ENCODE measurements around the gene CDH8.

Gene CDH8

DNA sequence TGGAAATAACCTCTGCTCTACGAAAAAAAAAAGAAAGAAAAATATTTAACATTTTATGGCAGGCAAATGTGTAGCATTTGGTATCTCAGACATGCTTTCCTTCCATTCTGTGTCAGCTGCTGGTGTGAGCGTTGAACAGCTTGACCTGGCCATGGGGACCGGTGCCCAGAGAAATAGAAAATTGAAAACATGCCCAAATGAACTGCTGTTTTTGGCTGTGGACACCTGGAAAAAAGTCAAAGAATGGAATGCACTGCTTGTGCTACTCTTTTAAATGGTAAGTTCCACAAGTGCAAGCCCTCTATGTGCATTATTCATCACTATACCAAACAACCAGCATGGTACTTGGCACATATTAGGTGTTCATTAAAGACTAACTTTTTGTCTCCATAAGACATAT lies 127.2 kb downstream of the CDH8 start:
- Histone ChIP-seq H3K36me3 (ENCODE audit: insufficient read depth, low read length) (no peaks in the 10 kb centered on the region), H3K9me3 (ENCODE audit: low read depth, low read length) (no peaks in the 10 kb centered on the region), H3K9ac (ENCODE audit: insufficient read length) (no peak overlapping the region), H3K27ac (no peak overlapping the region), H3K4me3 (no peak overlapping the region)
- DNase-seq (ENCODE audit: low read depth, low spot score), result no peak
- TF ChIP-seq EZH2 (IDR thresholded peaks at IDR 0.05) (no peak), POLR2AphosphoS5 (IDR thresholded peaks at IDR 0.05; ENCODE audit: borderline replicate concordance, low read depth, low read length) (no peak), FOXP2 (optimal IDR thresholded peaks at IDR 0.05; ENCODE audit: control extremely low read depth, extremely low read length, insufficient read depth) (no peak)

DNA sequence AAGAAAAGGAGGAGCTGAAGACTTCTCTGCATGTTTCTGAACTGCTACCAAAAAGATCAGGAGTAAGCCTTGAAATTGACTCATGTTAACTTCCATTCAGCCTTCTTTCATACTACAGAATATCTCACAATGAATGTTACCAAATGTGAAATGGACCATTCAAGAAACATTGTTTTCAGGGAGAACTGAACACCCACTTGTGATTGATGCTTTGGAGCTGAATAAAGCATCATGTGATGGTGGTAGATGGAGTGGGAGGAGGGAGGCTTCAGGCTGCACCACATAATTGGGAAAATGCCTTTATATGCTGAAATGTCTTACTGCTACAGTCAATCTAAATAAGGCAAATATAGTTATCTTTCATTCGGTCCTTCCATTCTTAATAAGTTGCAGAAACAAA lies 127.8 kb downstream of the CDH8 start:
- H3K36me3 ChIP-seq (ENCODE audit: insufficient read depth, low read length), result no peaks in the 10 kb centered on the region
- no peak for TF ChIP-seq POLR2AphosphoS5 (IDR thresholded peaks at IDR 0.05; ENCODE audit: borderline replicate concordance, low read depth, low read length)
- no peak for TF ChIP-seq EZH2 (IDR thresholded peaks at IDR 0.05)
- no peak for TF ChIP-seq FOXP2 (optimal IDR thresholded peaks at IDR 0.05; ENCODE audit: control extremely low read depth, extremely low read length, insufficient read depth)
- H3K9me3 ChIP-seq (ENCODE audit: low read depth, low read length), result no peaks in the 10 kb centered on the region
- no peak for DNase-seq (ENCODE audit: low read depth, low spot score)
- H3K4me3 ChIP-seq, result no peak overlapping the region
- H3K27ac ChIP-seq, result no peak overlapping the region
- no peak overlapping the region for H3K9ac ChIP-seq (ENCODE audit: insufficient read length)

DNA sequence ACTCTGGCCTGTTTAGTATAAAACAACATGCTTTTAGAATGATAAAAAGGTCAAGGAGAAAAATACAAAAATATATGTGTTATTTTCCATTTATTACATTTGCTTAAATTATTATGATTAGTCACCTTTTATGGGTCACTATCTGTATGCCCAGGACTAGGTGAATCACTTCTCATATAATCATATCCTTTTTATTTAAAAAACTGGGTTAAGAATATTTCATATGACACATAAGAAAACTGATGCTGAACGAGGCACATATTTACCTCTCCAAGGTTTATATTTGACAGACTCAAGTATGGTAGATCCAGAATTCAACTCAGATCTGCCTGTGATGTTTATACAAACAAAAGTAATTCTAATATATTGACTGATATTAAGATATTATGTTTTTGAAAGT lies 134.5 kb downstream of the CDH8 start:
- no peak overlapping the region for H3K27ac ChIP-seq
- TF ChIP-seq FOXP2 (optimal IDR thresholded peaks at IDR 0.05; ENCODE audit: control extremely low read depth, extremely low read length, insufficient read depth), result no peak
- no peak for TF ChIP-seq EZH2 (IDR thresholded peaks at IDR 0.05)
- no peak for TF ChIP-seq POLR2AphosphoS5 (IDR thresholded peaks at IDR 0.05; ENCODE audit: borderline replicate concordance, low read depth, low read length)
- no peak overlapping the region for H3K9ac ChIP-seq (ENCODE audit: insufficient read length)
- DNase-seq (ENCODE audit: low read depth, low spot score), result no peak
- H3K9me3 ChIP-seq (ENCODE audit: low read depth, low read length), result no peaks in the 10 kb centered on the region
- no peaks in the 10 kb centered on the region for H3K36me3 ChIP-seq (ENCODE audit: insufficient read depth, low read length)
- H3K4me3 ChIP-seq, result no peak overlapping the region

DNA sequence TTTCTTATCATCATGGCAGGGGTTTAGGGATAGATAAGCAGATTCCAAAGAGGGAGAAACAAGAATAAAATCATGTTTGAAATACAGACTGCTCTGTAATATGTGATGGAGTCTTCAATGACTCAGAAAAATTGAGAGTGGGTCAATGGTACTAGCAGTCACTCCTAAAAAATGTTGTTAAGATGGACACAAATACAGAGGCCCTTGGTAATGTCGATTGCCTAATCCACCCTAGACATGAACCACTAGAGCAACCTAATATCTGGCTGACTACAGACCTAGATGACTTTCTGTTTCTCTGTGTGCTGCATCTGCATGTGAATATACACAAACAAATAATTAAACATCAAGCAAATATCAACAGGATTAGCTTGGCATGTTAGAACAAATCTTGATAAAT lies 135.8 kb downstream of the CDH8 start:
- DNase-seq (ENCODE audit: low read depth, low spot score), result no peak

DNA sequence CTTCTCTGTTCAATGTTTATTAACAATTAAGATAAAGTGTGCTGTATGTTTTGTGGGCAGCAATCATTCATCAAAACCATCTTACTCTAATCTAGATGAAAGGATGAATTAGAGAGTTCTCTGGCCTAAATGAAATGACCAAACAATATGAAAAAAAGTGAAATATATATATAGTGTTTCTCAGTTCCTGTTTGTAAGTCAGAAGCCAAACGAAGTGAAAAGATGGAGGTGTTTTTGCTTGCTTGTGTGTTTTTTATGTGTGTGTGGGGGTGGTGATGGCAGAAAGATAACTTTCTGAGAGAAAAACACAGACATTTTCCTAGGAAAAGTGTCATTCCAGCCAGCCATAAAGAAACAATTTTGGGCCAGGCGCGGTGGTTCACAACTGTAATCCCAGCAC lies 138.6 kb downstream of the CDH8 start:
- no peak for TF ChIP-seq EZH2 (IDR thresholded peaks at IDR 0.05)
- TF ChIP-seq POLR2AphosphoS5 (IDR thresholded peaks at IDR 0.05; ENCODE audit: borderline replicate concordance, low read depth, low read length), result no peak
- TF ChIP-seq FOXP2 (optimal IDR thresholded peaks at IDR 0.05; ENCODE audit: control extremely low read depth, extremely low read length, insufficient read depth), result no peak
- H3K9ac ChIP-seq (ENCODE audit: insufficient read length), result no peak overlapping the region
- no peaks in the 10 kb centered on the region for H3K9me3 ChIP-seq (ENCODE audit: low read depth, low read length)
- H3K27ac ChIP-seq, result no peak overlapping the region
- no peak for DNase-seq (ENCODE audit: low read depth, low spot score)
- H3K36me3 ChIP-seq (ENCODE audit: insufficient read depth, low read length), result no peaks in the 10 kb centered on the region
- H3K4me3 ChIP-seq, result no peak overlapping the region

More for the DNA sequence above, 135.8 kb downstream of the CDH8 start:
- Histone ChIP-seq H3K4me3 (no peak overlapping the region), H3K9ac (ENCODE audit: insufficient read length) (no peak overlapping the region), H3K36me3 (ENCODE audit: insufficient read depth, low read length) (no peaks in the 10 kb centered on the region), H3K9me3 (ENCODE audit: low read depth, low read length) (no peaks in the 10 kb centered on the region), H3K27ac (no peak overlapping the region)
- TF ChIP-seq POLR2AphosphoS5 (IDR thresholded peaks at IDR 0.05; ENCODE audit: borderline replicate concordance, low read depth, low read length) (no peak), EZH2 (IDR thresholded peaks at IDR 0.05) (no peak), FOXP2 (optimal IDR thresholded peaks at IDR 0.05; ENCODE audit: control extremely low read depth, extremely low read length, insufficient read depth) (no peak)

DNA sequence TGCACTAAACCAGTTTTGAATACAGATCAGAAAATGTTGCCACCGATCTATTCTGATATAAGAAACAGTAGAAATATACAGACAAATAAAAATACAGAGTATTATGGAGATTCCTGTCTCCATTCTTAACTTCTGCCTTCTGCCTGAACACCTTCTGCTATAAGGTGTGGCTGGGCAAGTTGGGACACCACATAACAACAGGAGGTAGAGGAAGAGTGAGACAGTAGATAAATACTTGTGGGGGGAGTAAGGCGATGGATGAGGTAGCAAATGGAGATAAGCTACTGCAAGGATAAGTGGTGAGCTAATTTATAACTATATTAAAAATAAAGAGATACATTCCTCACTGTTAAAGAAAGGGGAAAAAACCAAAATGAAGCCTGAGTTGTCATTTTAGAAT lies 143.7 kb downstream of the CDH8 start:
- Histone ChIP-seq H3K9me3 (ENCODE audit: low read depth, low read length) (no peaks in the 10 kb centered on the region), H3K36me3 (ENCODE audit: insufficient read depth, low read length) (no peaks in the 10 kb centered on the region), H3K9ac (ENCODE audit: insufficient read length) (no peak overlapping the region), H3K4me3 (no peak overlapping the region), H3K27ac (no peak overlapping the region)
- DNase-seq (ENCODE audit: low read depth, low spot score), result no peak
- no peak for TF ChIP-seq FOXP2 (optimal IDR thresholded peaks at IDR 0.05; ENCODE audit: control extremely low read depth, extremely low read length, insufficient read depth)
- TF ChIP-seq POLR2AphosphoS5 (IDR thresholded peaks at IDR 0.05; ENCODE audit: borderline replicate concordance, low read depth, low read length), result no peak
- TF ChIP-seq EZH2 (IDR thresholded peaks at IDR 0.05), result no peak

DNA sequence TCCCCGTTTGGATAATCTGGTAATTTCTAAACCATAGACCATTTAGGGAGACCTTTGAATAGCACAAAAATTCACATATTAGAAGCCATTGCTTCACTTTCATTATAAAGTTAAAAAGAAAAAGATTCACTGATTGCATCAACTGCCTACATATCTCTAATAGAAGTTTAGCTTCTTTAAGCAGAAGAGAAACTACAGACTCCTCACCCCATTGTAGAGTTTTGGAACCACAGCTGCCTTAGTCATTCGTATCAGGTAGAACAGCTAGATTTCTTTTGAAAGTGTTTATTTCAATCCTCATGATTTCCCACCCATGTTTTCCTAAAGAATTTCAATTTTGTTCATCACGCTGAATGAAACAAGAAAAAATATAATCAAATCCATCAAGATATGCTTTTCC lies 144.8 kb downstream of the CDH8 start:
- Histone ChIP-seq H3K27ac (no peak overlapping the region), H3K4me3 (no peak overlapping the region), H3K9ac (ENCODE audit: insufficient read length) (no peak overlapping the region), H3K36me3 (ENCODE audit: insufficient read depth, low read length) (no peaks in the 10 kb centered on the region), H3K9me3 (ENCODE audit: low read depth, low read length) (no peaks in the 10 kb centered on the region)
- no peak for TF ChIP-seq POLR2AphosphoS5 (IDR thresholded peaks at IDR 0.05; ENCODE audit: borderline replicate concordance, low read depth, low read length)
- no peak for TF ChIP-seq FOXP2 (optimal IDR thresholded peaks at IDR 0.05; ENCODE audit: control extremely low read depth, extremely low read length, insufficient read depth)
- no peak for TF ChIP-seq EZH2 (IDR thresholded peaks at IDR 0.05)
- DNase-seq (ENCODE audit: low read depth, low spot score), result no peak

DNA sequence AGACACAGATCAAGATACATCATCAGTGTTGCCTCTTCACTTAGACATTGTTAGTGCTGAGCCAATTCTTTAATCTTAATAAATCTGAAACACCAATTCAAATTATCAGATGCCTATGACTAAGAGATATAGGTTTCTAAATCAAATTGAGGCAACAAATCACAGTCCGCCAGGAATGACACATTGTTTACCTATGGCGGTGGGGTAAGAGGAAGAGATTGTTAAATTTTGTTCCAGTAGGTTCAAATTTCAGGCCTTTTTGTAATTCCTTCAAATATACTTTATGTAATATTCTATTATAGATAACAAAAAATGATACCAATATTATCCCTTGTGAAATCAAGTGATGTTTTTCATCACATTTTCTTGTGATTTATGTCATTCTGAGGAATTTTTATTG lies 145.9 kb downstream of the CDH8 start:
- no peaks in the 10 kb centered on the region for H3K9me3 ChIP-seq (ENCODE audit: low read depth, low read length)
- DNase-seq (ENCODE audit: low read depth, low spot score), result no peak
- H3K9ac ChIP-seq (ENCODE audit: insufficient read length), result no peak overlapping the region
- H3K36me3 ChIP-seq (ENCODE audit: insufficient read depth, low read length), result no peaks in the 10 kb centered on the region
- H3K4me3 ChIP-seq, result no peak overlapping the region
- TF ChIP-seq FOXP2 (optimal IDR thresholded peaks at IDR 0.05; ENCODE audit: control extremely low read depth, extremely low read length, insufficient read depth) (no peak), POLR2AphosphoS5 (IDR thresholded peaks at IDR 0.05; ENCODE audit: borderline replicate concordance, low read depth, low read length) (no peak), EZH2 (IDR thresholded peaks at IDR 0.05) (no peak)
- H3K27ac ChIP-seq, result no peak overlapping the region

DNA sequence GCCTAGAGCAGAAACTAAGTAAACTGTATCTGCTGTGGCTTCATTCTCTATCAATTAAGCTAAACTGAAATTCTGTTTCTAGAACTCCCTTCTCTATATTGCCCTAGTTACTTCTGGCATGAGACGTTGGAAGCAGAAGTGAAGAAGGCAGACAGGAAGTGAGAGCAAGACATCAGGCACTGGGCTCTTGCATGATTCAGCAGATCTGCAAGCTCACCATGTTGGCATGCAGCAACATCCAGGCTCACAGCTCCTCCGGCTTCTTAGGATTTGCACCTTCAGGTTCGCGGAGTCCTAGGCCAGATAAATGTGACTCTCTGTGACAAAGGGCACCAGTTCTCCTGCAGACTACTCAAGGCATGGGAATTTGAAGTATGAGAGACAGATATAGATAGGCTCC lies 148.3 kb downstream of the CDH8 start:
- TF ChIP-seq POLR2AphosphoS5 (IDR thresholded peaks at IDR 0.05; ENCODE audit: borderline replicate concordance, low read depth, low read length) (no peak), FOXP2 (optimal IDR thresholded peaks at IDR 0.05; ENCODE audit: control extremely low read depth, extremely low read length, insufficient read depth) (no peak)
- H3K27ac ChIP-seq, result no peak overlapping the region
- H3K9ac ChIP-seq (ENCODE audit: insufficient read length), result no peak overlapping the region
- no peak for DNase-seq (ENCODE audit: low read depth, low spot score)
- no peaks in the 10 kb centered on the region for H3K36me3 ChIP-seq (ENCODE audit: insufficient read depth, low read length)
- H3K4me3 ChIP-seq, result no peak overlapping the region
- H3K9me3 ChIP-seq (ENCODE audit: low read depth, low read length), result no peaks in the 10 kb centered on the region
